Measurements from ENCODE around the gene SRSF12.

GRCh38 chr6:89132057-89132456 lies 14.2 kb upstream of the SRSF12 start:
- TF ChIP-seq, protein P1, sequence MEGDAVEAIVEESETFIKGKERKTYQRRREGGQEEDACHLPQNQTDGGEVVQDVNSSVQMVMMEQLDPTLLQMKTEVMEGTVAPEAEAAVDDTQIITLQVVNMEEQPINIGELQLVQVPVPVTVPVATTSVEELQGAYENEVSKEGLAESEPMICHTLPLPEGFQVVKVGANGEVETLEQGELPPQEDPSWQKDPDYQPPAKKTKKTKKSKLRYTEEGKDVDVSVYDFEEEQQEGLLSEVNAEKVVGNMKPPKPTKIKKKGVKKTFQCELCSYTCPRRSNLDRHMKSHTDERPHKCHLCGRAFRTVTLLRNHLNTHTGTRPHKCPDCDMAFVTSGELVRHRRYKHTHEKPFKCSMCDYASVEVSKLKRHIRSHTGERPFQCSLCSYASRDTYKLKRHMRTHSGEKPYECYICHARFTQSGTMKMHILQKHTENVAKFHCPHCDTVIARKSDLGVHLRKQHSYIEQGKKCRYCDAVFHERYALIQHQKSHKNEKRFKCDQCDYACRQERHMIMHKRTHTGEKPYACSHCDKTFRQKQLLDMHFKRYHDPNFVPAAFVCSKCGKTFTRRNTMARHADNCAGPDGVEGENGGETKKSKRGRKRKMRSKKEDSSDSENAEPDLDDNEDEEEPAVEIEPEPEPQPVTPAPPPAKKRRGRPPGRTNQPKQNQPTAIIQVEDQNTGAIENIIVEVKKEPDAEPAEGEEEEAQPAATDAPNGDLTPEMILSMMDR (IDR thresholded peaks at IDR 0.05), result no peak
- no peak for TF ChIP-seq POLR2A (IDR thresholded peaks at IDR 0.05)

Data from prostate gland (tissue), 2 donors.